NB4 (cell line): ENCODE measurements around the gene TBC1D22A.

ENCODE experiments used
- DNase-seq: peaks from one replicate; pipeline ENCODE4 v3.0.0; 2010; ENCODE audit warnings: low read depth
- H3K4me3 ChIP-seq: one replicate; pipeline ENCODE4 v1.5.1; 2011; ENCODE audit warnings: mild to moderate bottlenecking, low read depth, low read length, moderate library complexity
- CTCF ChIP-seq: IDR thresholded peaks from one replicate; pipeline ENCODE4 v1.5.1; 2012; ENCODE audit warnings: low read depth, low read length
- MAX ChIP-seq: IDR thresholded peaks from 2 replicates; pipeline ENCODE4 v1.6.1; 2011; ENCODE audit warnings: low read depth, low read length
- MYC ChIP-seq: IDR thresholded peaks from 2 replicates; pipeline ENCODE4 v1.6.1; 2011; ENCODE audit warnings: low read depth, low read length
- POLR2A ChIP-seq: IDR thresholded peaks from 2 replicates; pipeline ENCODE4 v1.6.1; 2011; ENCODE audit warnings: mild to moderate bottlenecking; ENCODE audit not compliant: insufficient read length; ENCODE audit errors: extremely low read depth

Gene TBC1D22A

GRCh38 chr22:46967445-46968358, 205.3 kb downstream of the TBC1D22A start:
- no peak overlapping the region for H3K4me3 ChIP-seq
- no peak for TF ChIP-seq CTCF
- no peak for TF ChIP-seq MAX
- no peak for TF ChIP-seq MYC
- no peak for TF ChIP-seq POLR2A
- DNase-seq: no peak

- TF ChIP-seq CTCF: no peak
- no peak for TF ChIP-seq POLR2A
- TF ChIP-seq MYC: no peak
- no peak for TF ChIP-seq MAX
- no peak overlapping the region for H3K4me3 ChIP-seq
- DNase-seq: no peak
Observed at GRCh38 chr22:46968359-46968740, 205.9 kb downstream of the TBC1D22A start.

- DNase-seq: no peak
Observed at GRCh38 chr22:46968848-46969247, 206.4 kb downstream of the TBC1D22A start.

DNA sequence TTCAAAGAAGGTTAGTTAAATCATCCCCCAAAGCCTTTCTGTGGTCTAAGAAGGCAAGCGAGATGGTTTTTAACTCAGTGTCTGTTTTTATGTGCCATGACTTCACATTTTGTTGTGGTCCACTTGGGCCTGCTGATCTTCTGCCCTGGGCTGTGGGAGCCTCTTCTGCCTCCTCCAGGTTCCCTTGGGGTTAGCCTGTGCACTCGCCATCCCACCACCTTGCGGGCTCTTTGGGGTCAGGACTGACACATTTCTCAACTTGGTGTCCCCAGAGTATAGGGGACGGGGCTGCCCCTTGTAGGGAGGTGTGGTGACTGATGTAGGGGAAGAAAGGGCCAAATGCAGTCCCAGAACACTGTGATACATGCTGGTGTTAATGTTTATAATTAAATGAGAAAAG, 207.0 kb downstream of the TBC1D22A start:
- no peak overlapping the region for H3K4me3 ChIP-seq
- TF ChIP-seq MAX (no peak), CTCF (no peak), MYC (no peak), POLR2A (no peak)
- DNase-seq: peak; percentile 50

More at GRCh38 chr22:46968848-46969247, 206.4 kb downstream of the TBC1D22A start:
- H3K4me3 ChIP-seq: no peak overlapping the region
- TF ChIP-seq POLR2A: no peak
- no peak for TF ChIP-seq MAX
- TF ChIP-seq MYC: no peak
- no peak for TF ChIP-seq CTCF

DNA sequence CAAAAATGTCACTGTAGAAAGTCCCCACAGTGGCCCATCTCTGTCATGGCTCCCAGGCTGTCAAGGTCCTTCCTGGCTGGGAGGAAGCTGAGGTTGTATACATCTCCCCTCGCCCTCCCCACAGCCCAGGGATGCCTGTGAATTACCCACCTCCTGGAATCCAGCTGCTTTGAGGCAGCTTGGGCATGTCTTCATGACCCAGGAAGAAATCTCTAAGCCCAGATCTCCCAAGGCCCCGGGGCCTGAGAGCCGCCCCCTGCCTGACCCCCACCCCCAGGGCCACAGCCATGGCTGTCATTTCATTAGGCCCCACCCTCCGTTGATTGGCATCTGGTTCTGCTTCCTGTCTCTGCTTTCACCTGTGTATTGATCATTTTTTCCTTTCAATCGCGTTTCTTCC, 207.5 kb downstream of the TBC1D22A start:
- TF ChIP-seq CTCF (no peak), MYC (no peak), MAX (no peak)
- H3K4me3 ChIP-seq: no peak overlapping the region

More for the DNA sequence above, 207.5 kb downstream of the TBC1D22A start:
- no peak for DNase-seq
